ENCODE results near the gene NKTR. TPM values are rescaled to one million over a fixed set of nuclear protein-coding genes. Genes with fewer than 3 reads are reported as not detected.

Gene NKTR
- polyA plus RNA-seq, 1 of the 3 experiments (the other 2 are of a cell fraction) = 19.2 TPM

DNA sequence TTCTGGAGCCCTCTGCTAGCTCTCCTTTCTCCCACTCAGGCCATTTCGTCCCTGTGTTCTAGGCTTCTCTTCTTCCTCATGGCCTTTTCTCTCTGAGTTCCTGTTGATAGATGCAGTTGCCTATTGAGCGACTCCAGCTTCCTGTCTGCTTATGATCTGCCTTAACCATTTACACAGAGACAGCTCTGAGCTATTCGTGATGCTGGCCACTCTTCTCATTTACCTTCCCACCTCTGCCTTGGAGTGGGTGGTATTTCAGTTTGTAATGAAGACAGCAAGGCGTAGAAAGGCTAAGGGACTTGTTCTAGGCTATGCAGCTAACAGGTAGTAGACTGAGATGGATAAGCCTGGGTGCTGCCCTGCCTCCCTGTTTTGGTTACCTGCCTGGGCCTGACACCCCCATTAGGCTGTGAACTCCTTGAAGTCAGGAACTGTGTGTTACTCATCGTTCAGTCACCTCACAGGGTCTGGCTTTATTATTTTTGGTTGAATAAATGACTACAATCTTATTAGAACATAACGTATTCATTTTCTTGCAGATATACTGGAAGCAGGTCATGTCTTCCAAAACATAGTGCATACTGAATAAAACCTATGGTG, 40.4 kb downstream of the NKTR start:
- Histone ChIP-seq H3K9ac (no peak overlapping the region), H3K4me2 (no peak overlapping the region), H3K79me2 (ENCODE audit: insufficient read depth) (peaks cover 69% of the 10 kb centered on the region), H3K9me3 (no peaks in the 10 kb centered on the region), H3K9me2 (no peaks in the 10 kb centered on the region), H3K36me3 (replicated peaks in 1 of 2; ENCODE audit: control insufficient read depth in 1 of 2, insufficient read depth in 2 of 2, low read length in 1 of 2) (peaks cover 90 to 91% of the 10 kb centered on the region in 2 experiments), H4K20me1 (ENCODE audit: insufficient read depth) (peaks cover 8% of the 10 kb centered on the region), H3K27me3 (ENCODE audit: insufficient read depth) (no peaks in the 10 kb centered on the region), H3F3A (replicated peaks; ENCODE audit: insufficient read depth) (peaks cover 19% of the 10 kb centered on the region), H3K27ac (ENCODE audit: low read depth in 2 of 2, low read length in 1 of 2) (no peak overlapping the region), H2AFZ (ENCODE audit: low read depth) (no peak overlapping the region), H3K4me1 (ENCODE audit: control insufficient read depth in 1 of 2, insufficient read depth in 2 of 2, low read depth in 1 of 2, low read length in 1 of 2) (no peaks in the 10 kb centered on the region), H3K4me3 (ENCODE audit: low read depth in 2 of 2, low read length in 1 of 2) (no peak overlapping the region)
- POLR2A ChIA-PET = no interaction called here
- 99% methylated on average over 6 of the region's 6 CpGs for WGBS (ENCODE audit: low lambda C conversion rate)
- DNase-seq = no peak
- no peak for TF ChIP-seq RFX5 (IDR thresholded peaks at IDR 0.05; ENCODE audit: low read length)
- TF ChIP-seq, protein P1, sequence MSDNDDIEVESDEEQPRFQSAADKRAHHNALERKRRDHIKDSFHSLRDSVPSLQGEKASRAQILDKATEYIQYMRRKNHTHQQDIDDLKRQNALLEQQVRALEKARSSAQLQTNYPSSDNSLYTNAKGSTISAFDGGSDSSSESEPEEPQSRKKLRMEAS (IDR thresholded peaks at IDR 0.05; ENCODE audit: low read depth) = no peak
- no peak for TF ChIP-seq RXRA (IDR thresholded peaks at IDR 0.05; ENCODE audit: borderline replicate concordance, low read depth)
- no peak for TF ChIP-seq NFIC (IDR thresholded peaks at IDR 0.05; ENCODE audit: borderline replicate concordance)
- no peak for TF ChIP-seq SIN3A (IDR thresholded peaks at IDR 0.05; ENCODE audit: borderline replicate concordance, low read depth, low read length)
- TF ChIP-seq, protein P2, sequence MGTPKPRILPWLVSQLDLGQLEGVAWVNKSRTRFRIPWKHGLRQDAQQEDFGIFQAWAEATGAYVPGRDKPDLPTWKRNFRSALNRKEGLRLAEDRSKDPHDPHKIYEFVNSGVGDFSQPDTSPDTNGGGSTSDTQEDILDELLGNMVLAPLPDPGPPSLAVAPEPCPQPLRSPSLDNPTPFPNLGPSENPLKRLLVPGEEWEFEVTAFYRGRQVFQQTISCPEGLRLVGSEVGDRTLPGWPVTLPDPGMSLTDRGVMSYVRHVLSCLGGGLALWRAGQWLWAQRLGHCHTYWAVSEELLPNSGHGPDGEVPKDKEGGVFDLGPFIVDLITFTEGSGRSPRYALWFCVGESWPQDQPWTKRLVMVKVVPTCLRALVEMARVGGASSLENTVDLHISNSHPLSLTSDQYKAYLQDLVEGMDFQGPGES (IDR thresholded peaks at IDR 0.05; ENCODE audit: low read depth, low read length) = no peak
- CTCF ChIA-PET = no interaction called here

DNA sequence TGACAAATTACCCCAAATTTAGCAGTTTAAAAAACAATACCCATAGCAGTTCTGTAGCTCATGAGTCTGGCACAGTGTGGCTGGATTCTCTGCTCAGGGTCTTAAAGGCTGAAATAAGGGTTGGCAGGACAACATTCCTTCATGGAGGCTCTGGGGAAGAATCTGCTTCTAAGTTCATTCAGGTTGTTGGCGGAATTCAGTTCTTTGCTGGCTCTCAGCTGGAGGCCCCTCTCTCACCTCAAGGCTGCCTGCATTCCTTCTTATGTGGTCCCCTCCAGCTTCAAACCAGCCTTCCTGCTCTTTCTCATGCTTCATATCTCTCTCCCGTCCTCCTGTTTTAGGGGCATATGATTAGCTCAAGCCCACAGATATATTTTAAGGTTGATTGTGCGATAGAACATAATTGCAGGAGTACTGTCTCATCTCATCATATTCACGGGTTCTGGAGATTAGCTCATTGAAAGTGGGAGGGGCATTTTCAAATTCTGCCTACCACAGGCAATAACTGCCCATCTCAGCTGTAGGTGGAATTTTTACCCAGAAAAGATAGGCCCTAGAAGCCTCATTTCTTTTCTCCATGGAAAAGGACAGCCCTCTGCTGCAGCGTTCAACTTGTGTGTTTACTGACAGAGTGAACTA, 47.5 kb downstream of the NKTR start:
- Histone ChIP-seq H3F3A (replicated peaks; ENCODE audit: insufficient read depth) (peaks cover 46% of the 10 kb centered on the region), H3K9me3 (no peaks in the 10 kb centered on the region), H3K9me2 (no peaks in the 10 kb centered on the region), H3K27ac (ENCODE audit: low read depth in 2 of 2, low read length in 1 of 2) (peak overlapping the region in 1 of 2 experiments; percentile 15; a peak in 2 of 4 replicates), H2AFZ (ENCODE audit: low read depth) (no peak overlapping the region), H3K36me3 (replicated peaks in 1 of 2; ENCODE audit: control insufficient read depth in 1 of 2, insufficient read depth in 2 of 2, low read length in 1 of 2) (peaks cover 50 to 61% of the 10 kb centered on the region in 2 experiments), H3K4me2 (no peak overlapping the region), H3K9ac (no peak overlapping the region), H3K27me3 (ENCODE audit: insufficient read depth) (no peaks in the 10 kb centered on the region), H3K4me3 (ENCODE audit: low read depth in 2 of 2, low read length in 1 of 2) (no peak overlapping the region), H3K4me1 (ENCODE audit: control insufficient read depth in 1 of 2, insufficient read depth in 2 of 2, low read depth in 1 of 2, low read length in 1 of 2) (peaks cover 19 to 21% of the 10 kb centered on the region in 2 experiments), H4K20me1 (ENCODE audit: insufficient read depth) (no peaks in the 10 kb centered on the region; the same call in 1 of the 2 replicates), H3K79me2 (ENCODE audit: insufficient read depth) (peaks cover 58% of the 10 kb centered on the region)
- no peak for DNase-seq
- CTCF ChIA-PET = interaction anchor here (1.1 to 2.1 kb wide), 3 partner anchors 14 to 65 kb away, joined by 4 to 7 read pairs (median 4); partner anchors contain the start of gene SEC22C
- WGBS (ENCODE audit: low lambda C conversion rate) = 88% methylated on average over 5 of the region's 5 CpGs
- POLR2A ChIA-PET = no interaction called here
- TF ChIP-seq SIN3A (IDR thresholded peaks at IDR 0.05; ENCODE audit: borderline replicate concordance, low read depth, low read length) (no peak), MXI1 (IDR thresholded peaks at IDR 0.05; ENCODE audit: low read depth, low read length) (no peak), SMC3 (IDR thresholded peaks at IDR 0.05; ENCODE audit: low read depth, low read length) (no peak), RCOR1 (IDR thresholded peaks at IDR 0.05; ENCODE audit: low read length) (no peak), POLR2AphosphoS5 (IDR thresholded peaks at IDR 0.05; ENCODE audit: low read depth, low read length) (no peak), GABPA (IDR thresholded peaks at IDR 0.05; ENCODE audit: low read depth) (no peak)
- TF ChIP-seq, protein P1 (IDR thresholded peaks at IDR 0.05; ENCODE audit: low read depth) = no peak
- TF ChIP-seq, protein P3, sequence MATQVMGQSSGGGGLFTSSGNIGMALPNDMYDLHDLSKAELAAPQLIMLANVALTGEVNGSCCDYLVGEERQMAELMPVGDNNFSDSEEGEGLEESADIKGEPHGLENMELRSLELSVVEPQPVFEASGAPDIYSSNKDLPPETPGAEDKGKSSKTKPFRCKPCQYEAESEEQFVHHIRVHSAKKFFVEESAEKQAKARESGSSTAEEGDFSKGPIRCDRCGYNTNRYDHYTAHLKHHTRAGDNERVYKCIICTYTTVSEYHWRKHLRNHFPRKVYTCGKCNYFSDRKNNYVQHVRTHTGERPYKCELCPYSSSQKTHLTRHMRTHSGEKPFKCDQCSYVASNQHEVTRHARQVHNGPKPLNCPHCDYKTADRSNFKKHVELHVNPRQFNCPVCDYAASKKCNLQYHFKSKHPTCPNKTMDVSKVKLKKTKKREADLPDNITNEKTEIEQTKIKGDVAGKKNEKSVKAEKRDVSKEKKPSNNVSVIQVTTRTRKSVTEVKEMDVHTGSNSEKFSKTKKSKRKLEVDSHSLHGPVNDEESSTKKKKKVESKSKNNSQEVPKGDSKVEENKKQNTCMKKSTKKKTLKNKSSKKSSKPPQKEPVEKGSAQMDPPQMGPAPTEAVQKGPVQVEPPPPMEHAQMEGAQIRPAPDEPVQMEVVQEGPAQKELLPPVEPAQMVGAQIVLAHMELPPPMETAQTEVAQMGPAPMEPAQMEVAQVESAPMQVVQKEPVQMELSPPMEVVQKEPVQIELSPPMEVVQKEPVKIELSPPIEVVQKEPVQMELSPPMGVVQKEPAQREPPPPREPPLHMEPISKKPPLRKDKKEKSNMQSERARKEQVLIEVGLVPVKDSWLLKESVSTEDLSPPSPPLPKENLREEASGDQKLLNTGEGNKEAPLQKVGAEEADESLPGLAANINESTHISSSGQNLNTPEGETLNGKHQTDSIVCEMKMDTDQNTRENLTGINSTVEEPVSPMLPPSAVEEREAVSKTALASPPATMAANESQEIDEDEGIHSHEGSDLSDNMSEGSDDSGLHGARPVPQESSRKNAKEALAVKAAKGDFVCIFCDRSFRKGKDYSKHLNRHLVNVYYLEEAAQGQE (IDR thresholded peaks at IDR 0.05; ENCODE audit: low read depth, low read length) = no peak
